GM10266 (cell line): ENCODE results near the gene MT1X.
"Not testable (repeated sequence)": the region's sequence is repeated elsewhere in the genome, so short reads cannot be mapped to it uniquely, and the experiment has no call there.

Experiments used
- DNase-seq: peaks from one replicate; pipeline ENCODE4 v3.0.0; 2012; ENCODE audit errors: extremely low spot score
- TF ChIP-seq, protein P1 (sequence below): IDR thresholded peaks from 2 replicates; pipeline ENCODE4 v1.5.1; 2012; ENCODE audit warnings: mild to moderate bottlenecking, low read depth; ENCODE audit not compliant: control insufficient read depth, insufficient read depth; ENCODE audit errors: missing control alignments

MT1X gene

DNA sequence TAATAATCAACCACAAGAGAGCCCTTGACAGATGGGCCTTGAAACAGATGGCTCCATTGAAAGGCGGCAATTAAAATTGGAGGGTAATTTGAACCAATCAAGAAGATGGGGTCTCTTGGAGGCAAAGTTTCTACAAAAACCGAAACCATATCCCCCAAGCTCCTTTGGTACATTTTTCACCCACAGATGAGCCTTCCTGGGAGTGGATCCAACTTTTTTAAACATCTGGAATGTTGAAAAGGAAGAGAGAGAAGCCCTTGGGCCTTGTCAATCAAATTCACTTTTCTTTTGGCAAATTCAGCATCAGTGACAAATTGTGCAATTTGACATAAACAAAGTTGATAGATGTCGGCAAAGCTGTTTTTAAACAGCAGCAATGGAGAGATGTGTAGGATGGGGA lies 34.5 kb downstream of the MT1X start:
- no peak for DNase-seq
- TF ChIP-seq, protein P1, sequence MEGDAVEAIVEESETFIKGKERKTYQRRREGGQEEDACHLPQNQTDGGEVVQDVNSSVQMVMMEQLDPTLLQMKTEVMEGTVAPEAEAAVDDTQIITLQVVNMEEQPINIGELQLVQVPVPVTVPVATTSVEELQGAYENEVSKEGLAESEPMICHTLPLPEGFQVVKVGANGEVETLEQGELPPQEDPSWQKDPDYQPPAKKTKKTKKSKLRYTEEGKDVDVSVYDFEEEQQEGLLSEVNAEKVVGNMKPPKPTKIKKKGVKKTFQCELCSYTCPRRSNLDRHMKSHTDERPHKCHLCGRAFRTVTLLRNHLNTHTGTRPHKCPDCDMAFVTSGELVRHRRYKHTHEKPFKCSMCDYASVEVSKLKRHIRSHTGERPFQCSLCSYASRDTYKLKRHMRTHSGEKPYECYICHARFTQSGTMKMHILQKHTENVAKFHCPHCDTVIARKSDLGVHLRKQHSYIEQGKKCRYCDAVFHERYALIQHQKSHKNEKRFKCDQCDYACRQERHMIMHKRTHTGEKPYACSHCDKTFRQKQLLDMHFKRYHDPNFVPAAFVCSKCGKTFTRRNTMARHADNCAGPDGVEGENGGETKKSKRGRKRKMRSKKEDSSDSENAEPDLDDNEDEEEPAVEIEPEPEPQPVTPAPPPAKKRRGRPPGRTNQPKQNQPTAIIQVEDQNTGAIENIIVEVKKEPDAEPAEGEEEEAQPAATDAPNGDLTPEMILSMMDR: no peak

DNA sequence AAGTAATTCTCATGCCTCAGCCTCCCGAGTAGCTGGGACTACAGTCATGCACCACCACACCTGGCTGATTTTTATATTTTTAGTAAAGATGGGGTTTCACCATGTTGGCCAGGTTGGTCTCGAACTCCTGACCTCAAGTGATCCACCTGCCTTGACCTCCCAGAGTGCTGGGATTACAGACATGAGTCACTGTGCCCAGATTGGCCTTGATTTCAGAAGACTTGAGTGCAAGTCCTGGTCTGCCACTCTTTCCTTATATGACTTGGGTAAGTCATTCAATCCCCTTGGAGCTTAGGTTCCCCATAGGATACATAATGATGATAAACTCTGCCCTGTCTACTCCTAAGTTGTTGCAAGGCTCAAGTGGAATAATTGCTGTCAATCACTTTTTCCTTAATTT lies 35.3 kb downstream of the MT1X start:
- not testable (repeated sequence) for DNase-seq

DNA sequence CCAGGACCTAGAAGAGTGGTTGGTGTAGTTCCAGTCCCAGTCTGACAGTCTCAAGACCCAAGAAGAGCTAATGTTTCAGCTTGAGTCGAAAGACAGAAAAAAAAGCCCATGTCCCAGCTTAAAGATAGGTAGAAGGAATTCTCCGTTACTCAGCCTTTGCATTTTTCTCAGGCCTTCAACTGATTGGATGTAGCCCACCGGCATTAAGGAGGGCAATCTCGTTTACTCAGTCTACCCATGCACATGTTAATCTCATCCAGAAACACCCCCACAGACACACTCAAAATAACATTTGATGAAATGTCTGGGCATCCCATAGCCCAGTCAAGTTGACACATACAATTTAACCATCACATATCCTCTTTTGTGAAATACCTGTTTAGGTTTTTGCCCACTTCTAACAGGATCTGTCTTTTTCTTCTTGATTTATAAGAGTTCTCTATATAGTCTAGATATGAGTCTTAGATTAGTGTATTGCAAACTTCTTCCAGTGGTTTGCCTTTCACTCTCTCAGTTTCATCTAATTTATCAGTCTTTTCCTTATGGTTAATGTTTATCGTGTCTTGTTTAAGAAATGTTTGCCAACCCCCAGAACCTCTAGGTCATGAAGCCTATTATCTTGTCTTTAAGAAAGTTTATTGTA lies 40.1 kb downstream of the MT1X start:
- DNase-seq: no peak
- TF ChIP-seq, protein P1: no peak

DNA sequence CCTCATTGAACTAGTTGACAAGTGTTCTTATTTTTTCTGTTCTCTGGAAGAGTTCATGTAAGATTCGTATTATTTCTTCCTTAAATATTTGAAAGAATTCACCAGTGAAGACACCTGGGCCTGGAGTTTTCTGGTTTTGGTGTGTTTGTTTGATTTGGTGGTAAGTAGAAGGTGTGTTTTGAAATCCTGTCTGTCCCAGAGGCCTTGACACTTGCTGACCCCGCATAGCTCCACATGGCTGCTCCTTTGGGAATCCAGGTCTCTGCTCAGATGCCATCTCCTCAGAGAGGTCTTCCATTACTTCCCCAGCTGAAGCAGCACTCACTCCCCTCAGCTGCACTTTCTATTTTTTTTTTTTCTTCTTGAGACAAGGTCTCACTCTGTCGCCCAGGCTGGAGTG lies 41.9 kb downstream of the MT1X start:
- TF ChIP-seq, protein P1: no peak
- no peak for DNase-seq

DNA sequence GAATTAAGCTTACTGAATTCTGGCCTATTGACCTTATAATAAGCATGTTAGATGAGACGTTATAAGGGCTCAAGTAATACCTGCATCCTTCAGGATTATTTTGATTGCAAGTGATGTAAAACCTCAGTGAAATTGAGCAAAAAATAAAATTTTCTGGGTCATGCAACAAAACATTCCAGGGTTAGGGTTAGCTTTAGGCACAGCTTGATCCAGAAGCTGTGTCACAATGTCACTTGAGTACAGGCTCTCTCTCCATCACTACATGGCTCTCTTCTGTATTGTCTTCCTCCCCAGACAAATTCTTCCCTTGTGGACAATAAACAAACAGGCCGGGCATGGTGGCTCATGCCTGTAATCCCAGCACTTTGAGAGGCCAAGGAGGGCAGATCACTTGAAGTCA lies 44.0 kb downstream of the MT1X start:
- TF ChIP-seq, protein P1: no peak
- DNase-seq: no peak

DNA sequence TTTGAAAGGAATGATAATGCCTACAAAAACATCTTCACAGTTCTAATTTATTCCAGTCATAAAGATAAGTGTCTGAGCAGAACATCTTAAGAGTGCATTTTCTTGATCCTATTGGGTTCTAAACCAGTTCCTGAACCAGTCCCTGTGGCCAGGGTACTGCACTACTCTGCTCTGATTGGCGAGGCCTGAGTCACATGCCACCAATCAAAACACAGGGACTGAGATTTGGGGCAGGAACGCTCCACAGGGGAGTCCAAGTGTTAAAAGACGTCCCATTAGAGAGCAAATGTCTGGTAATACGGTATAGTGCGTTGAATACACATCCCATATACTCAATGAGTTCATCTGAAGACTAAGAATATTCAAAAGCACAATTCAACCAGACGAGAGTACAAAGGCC lies 44.7 kb downstream of the MT1X start:
- DNase-seq: no peak
- TF ChIP-seq, protein P1: no peak

DNA sequence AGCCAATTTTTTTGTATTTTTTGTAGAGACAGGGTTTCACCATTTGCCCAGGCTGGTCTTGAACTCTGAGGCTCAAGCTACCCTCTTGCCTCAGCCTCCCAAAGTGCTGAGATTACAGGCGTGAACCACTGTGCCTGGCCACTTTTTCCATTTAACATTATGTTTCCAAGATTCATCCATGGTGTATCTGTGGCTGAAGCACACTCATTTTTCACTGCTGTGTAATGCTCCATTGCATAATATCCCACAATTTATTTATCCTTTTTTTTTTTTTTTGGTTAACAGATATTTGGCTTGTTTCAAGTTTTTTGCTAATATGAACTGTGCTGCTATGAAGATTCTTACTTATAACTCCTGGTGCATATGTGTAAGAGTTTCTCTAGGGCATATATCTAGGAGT lies 45.8 kb downstream of the MT1X start:
- DNase-seq: no peak
- TF ChIP-seq, protein P1: no peak
